Neural cell (in vitro differentiated cells): ENCODE data around the gene RPP30.

Experiments used
- CTCF ChIP-seq: fragments of 450-650 bp; IDR thresholded peaks from 2 replicates; pipeline ENCODE4 v1.5.1; 2014; ENCODE audit warnings: antibody characterized with exemption, mild to moderate bottlenecking, moderate library complexity; ENCODE audit not compliant: poor library complexity, severe bottlenecking
- EZH2 ChIP-seq: fragments of 200-600, 300-800 bp; shearing (Covaris generic), sonication (generic); IDR thresholded peaks from 2 replicates; pipeline ENCODE4 v1.6.1; 2014; ENCODE audit warnings: antibody characterized with exemption, low read length, borderline replicate concordance, mild to moderate bottlenecking; ENCODE audit not compliant: insufficient read depth, poor library complexity, severe bottlenecking

- TF ChIP-seq EZH2 (no peak), CTCF (no peak)
Observed at GRCh38 chr10:90832111-90832510, 39.7 kb upstream of the RPP30 start.
